HepG2 (cell line): ENCODE results near the gene MAP1LC3A. TPM values are rescaled to one million over a fixed set of nuclear protein-coding genes. Genes with fewer than 3 reads are reported as not detected.

Experiments
- ATAC-seq: fragments of 200-7000 bp; cut with Tn5 transposase; 3 replicates; pipeline ENCODE4 v1.9.1; 2020; ENCODE audit warnings: mild to moderate bottlenecking, moderate library complexity
- BruUV-seq: library from RNA; stranded (reverse); fragments of 400-500 nt; replicated peaks from 2 replicates; lab custom pipeline; 2021; lab: Mats Ljungman, UMichigan
- CTCF ChIA-PET: fragments of 300-600 bp; formaldehyde crosslinking; extraction: SDS; loops from one replicate; lab custom pipeline; 2021; ENCODE audit warnings: low total read pairs, inconsistent platforms, low intra/inter-chr PET ratio; lab: Yijun Ruan, JAX
- POLR2A ChIA-PET: fragments of 350-600 bp; sonication (Branson Sonifier 250); formaldehyde crosslinking; loops from one replicate; lab custom pipeline; 2020; ENCODE audit warnings: antibody characterized with exemption, inconsistent platforms; lab: Yijun Ruan, JAX
- DNase-seq: peaks from one replicate; pipeline ENCODE4 v3.0.0-alpha.2; 2015; ENCODE audit warnings: low spot score
- FAIRE-seq: peaks from 3 replicates; lab custom pipeline; 2011; peaks lifted over from hg19 to GRCh38; lab: Jason Lieb, UNC
- H2AFZ ChIP-seq: one replicate; pipeline ENCODE4 v1.6.1; 2011; ENCODE audit warnings: low read length, inconsistent platforms
- H3K27ac ChIP-seq: fragments of 300-600 bp; 3 replicates; pipeline ENCODE4 v1.8.0; 2011; ENCODE audit warnings: mixed run types, mild to moderate bottlenecking, mixed read lengths, low read length, inconsistent platforms; ENCODE audit not compliant: insufficient read depth; ENCODE audit errors: extremely low read length
- H3K27me3 ChIP-seq, 2 experiments: fragments of 200-600 bp in 1 of 2; 2 replicates in 1 of 2; 3 replicates in 1 of 2; pipeline versions ENCODE4 v1.6.0 to v1.8.0; 2011; ENCODE audit warnings: low read length in 2 of 2, mild to moderate bottlenecking in 2 of 2, moderate library complexity in 2 of 2, inconsistent platforms in 1 of 2; ENCODE audit not compliant: insufficient read depth in 2 of 2, control insufficient read depth in 1 of 2
- H3K36me3 ChIP-seq, 2 experiments: fragments of 200-600 bp in 1 of 2; replicated peaks in 1 of 2; 2 replicates in 1 of 2; 3 replicates in 1 of 2; pipeline versions ENCODE4 v1.5.1 to v1.8.0; 2011; ENCODE audit warnings: low read length in 2 of 2, inconsistent platforms in 1 of 2; ENCODE audit not compliant: insufficient read depth in 2 of 2, control insufficient read depth in 1 of 2
- H3K4me1 ChIP-seq: 2 replicates; pipeline ENCODE4 v1.5.1; 2012; ENCODE audit warnings: low read length, inconsistent platforms; ENCODE audit not compliant: insufficient read depth
- H3K4me2 ChIP-seq: 2 replicates; pipeline ENCODE4 v1.6.0; 2011; ENCODE audit warnings: low read depth, low read length, inconsistent platforms
- H3K4me3 ChIP-seq, 3 experiments: fragments of 200-600 bp in 1 of 3; sonication (generic), shearing (Covaris generic) in 1 of 3; replicated peaks in 1 of 3; 2 replicates each; pipeline ENCODE4 v1.5.1; 2011 to 2016; ENCODE audit warnings: low read length in 3 of 3, inconsistent platforms in 2 of 3, low read depth in 2 of 3, mild to moderate bottlenecking in 2 of 3, control low read depth in 1 of 3, mixed read lengths in 1 of 3; ENCODE audit not compliant: insufficient read depth in 1 of 3
- H3K79me2 ChIP-seq: one replicate; pipeline ENCODE4 v1.6.1; 2011; ENCODE audit warnings: low read length, inconsistent platforms; ENCODE audit not compliant: insufficient read depth
- H3K9ac ChIP-seq: 2 replicates; pipeline ENCODE4 v1.6.0; 2011; ENCODE audit warnings: mild to moderate bottlenecking, low read depth, low read length, inconsistent platforms; ENCODE audit not compliant: insufficient read depth
- H3K9me3 ChIP-seq: 2 replicates; pipeline ENCODE4 v1.5.1; 2012; ENCODE audit warnings: mild to moderate bottlenecking, low read length
- H4K20me1 ChIP-seq: 2 replicates; pipeline ENCODE4 v1.6.0; 2011; ENCODE audit warnings: inconsistent platforms, mild to moderate bottlenecking, low read length, moderate library complexity; ENCODE audit not compliant: insufficient read depth
- ZBTB42 ChIP-seq: sonication (generic); formaldehyde crosslinking; IDR thresholded peaks from 2 replicates; pipeline ENCODE4 v1.5.0; 2020; ENCODE audit warnings: mild to moderate bottlenecking, missing genetic modification reagents
- ZNF619 ChIP-seq: sonication (generic); formaldehyde crosslinking; IDR thresholded peaks from 2 replicates; pipeline ENCODE4 v1.4.0; 2020; ENCODE audit warnings: mild to moderate bottlenecking, missing genetic modification reagents
- WGBS: methylation state at CpG from one replicate; pipeline ENCODE4 v1.1.6; 2017; ENCODE audit warnings: low lambda C conversion rate; 5-methylcytosine and 5-hydroxymethylcytosine counted together
- in situ Hi-C: cut with HindIII; loops from 2 replicates; pipeline ENCODE4 v1.10.0; 2017; ENCODE audit warnings: low pct_unique_long_range_greater_than_20kb; ENCODE audit not compliant: extremely low pct_ligation_motif_present
- intact Hi-C: fragments of 100-400 bp; cut with micrococcal nuclease; formaldehyde crosslinking; loops from one replicate; pipeline ENCODE4 v1.10.0; 2022; ENCODE audit not compliant: unreplicated experiment
- polyA plus RNA-seq, 8 experiments: library from polyadenylated mRNA; depleted of rRNA in 3 of 8; stranded (reverse) in 7 of 8; unstranded in 1 of 8; fragments of >200 nt; fragmentation: Illumina TruSeq in 4 of 8; extraction: Trizol in 4 of 8; gene quantifications; 2 replicates each; pipeline versions ENCODE4 v1.2.1 to v1.2.3, GENCODE V29; 2011 to 2016; ENCODE audit warnings: low read depth in 4 of 8, missing spikeins in 1 of 8, mixed read lengths in 1 of 8; ENCODE audit not compliant: insufficient read depth in 1 of 8
- total RNA-seq, 5 experiments: library from RNA; depleted of rRNA; stranded (reverse); fragments of >200 nt; fragmentation: Illumina TruSeq; extraction: Trizol; gene quantifications; 2 replicates each; pipeline ENCODE4 v1.2.3, GENCODE V29; 2016; ENCODE audit warnings: low read depth in 1 of 5
- TF ChIP-seq, protein P1 (sequence below): sonication (generic); formaldehyde crosslinking; IDR thresholded peaks from 2 replicates; pipeline ENCODE4 v1.4.0; 2020; ENCODE audit warnings: missing genetic modification reagents, borderline replicate concordance
- TF ChIP-seq, protein P2 (sequence below): sonication (generic); formaldehyde crosslinking; IDR thresholded peaks from 2 replicates; pipeline ENCODE4 v1.8.0; 2023; ENCODE audit warnings: mild to moderate bottlenecking, missing genetic modification reagents
- TF ChIP-seq, protein P3 (sequence below): sonication (generic); formaldehyde crosslinking; IDR thresholded peaks from 2 replicates; pipeline ENCODE4 v1.5.0; 2020; ENCODE audit warnings: missing genetic modification reagents

The MAP1LC3A gene
- total and polyA plus RNA-seq, 2 of the 13 experiments (the other 11 are each of a cell fraction or from before 2014, with no cell fraction given): not detected

DNA sequence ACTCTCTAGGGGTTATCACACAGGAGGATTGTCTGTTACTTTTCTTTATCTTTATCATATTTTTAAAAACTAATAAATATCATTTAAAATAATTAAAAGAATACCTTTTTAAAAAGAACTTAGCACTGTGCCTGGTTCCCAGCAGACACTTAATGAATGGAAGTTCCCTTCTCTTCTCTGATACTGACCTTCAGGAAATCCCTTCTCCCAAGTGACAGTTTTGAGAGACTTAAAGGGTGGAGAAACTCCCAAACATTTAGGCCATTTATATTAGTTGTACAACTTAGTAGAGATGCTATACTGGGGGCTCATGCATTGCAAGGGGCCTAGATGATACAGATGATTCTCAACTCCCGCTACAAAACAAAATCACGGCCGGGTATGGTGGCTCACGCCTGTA is 18.5 kb downstream of the MAP1LC3A start:
- no peak for DNase-seq
- H2AFZ ChIP-seq: no peak overlapping the region
- no peak overlapping the region for H3K9ac ChIP-seq
- intact Hi-C loops: no loop called here
- POLR2A ChIA-PET: no interaction called here
- H3K4me2 ChIP-seq: no peak overlapping the region
- no peak overlapping the region for H3K4me3 ChIP-seq
- TF ChIP-seq, protein P1, sequence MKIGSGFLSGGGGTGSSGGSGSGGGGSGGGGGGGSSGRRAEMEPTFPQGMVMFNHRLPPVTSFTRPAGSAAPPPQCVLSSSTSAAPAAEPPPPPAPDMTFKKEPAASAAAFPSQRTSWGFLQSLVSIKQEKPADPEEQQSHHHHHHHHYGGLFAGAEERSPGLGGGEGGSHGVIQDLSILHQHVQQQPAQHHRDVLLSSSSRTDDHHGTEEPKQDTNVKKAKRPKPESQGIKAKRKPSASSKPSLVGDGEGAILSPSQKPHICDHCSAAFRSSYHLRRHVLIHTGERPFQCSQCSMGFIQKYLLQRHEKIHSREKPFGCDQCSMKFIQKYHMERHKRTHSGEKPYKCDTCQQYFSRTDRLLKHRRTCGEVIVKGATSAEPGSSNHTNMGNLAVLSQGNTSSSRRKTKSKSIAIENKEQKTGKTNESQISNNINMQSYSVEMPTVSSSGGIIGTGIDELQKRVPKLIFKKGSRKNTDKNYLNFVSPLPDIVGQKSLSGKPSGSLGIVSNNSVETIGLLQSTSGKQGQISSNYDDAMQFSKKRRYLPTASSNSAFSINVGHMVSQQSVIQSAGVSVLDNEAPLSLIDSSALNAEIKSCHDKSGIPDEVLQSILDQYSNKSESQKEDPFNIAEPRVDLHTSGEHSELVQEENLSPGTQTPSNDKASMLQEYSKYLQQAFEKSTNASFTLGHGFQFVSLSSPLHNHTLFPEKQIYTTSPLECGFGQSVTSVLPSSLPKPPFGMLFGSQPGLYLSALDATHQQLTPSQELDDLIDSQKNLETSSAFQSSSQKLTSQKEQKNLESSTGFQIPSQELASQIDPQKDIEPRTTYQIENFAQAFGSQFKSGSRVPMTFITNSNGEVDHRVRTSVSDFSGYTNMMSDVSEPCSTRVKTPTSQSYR (CRISPR knock-in tag): no peak
- no peak for TF ChIP-seq ZBTB42 (CRISPR knock-in tag)
- TF ChIP-seq, protein P2, sequence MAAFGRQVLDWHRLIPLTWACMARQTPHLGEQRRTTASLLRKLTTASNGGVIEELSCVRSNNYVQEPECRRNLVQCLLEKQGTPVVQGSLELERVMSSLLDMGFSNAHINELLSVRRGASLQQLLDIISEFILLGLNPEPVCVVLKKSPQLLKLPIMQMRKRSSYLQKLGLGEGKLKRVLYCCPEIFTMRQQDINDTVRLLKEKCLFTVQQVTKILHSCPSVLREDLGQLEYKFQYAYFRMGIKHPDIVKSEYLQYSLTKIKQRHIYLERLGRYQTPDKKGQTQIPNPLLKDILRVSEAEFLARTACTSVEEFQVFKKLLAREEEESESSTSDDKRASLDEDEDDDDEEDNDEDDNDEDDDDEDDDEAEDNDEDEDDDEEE (CRISPR knock-in tag): no peak
- no peak for TF ChIP-seq ZNF619
- TF ChIP-seq, protein P3, sequence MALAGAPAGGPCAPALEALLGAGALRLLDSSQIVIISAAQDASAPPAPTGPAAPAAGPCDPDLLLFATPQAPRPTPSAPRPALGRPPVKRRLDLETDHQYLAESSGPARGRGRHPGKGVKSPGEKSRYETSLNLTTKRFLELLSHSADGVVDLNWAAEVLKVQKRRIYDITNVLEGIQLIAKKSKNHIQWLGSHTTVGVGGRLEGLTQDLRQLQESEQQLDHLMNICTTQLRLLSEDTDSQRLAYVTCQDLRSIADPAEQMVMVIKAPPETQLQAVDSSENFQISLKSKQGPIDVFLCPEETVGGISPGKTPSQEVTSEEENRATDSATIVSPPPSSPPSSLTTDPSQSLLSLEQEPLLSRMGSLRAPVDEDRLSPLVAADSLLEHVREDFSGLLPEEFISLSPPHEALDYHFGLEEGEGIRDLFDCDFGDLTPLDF (CRISPR knock-in tag): no peak
- TF ChIP-seq, all 625 proteins: peak for 0
- Histone ChIP-seq H3K9me3 (no peaks in the 10 kb centered on the region), H3K27ac (no peak overlapping the region), H3K36me3 (peaks cover 25 to 65% of the 10 kb centered on the region in 2 experiments), H3K79me2 (no peaks in the 10 kb centered on the region), H3K4me1 (no peaks in the 10 kb centered on the region), H3K27me3 (no peaks in the 10 kb centered on the region), H4K20me1 (no peaks in the 10 kb centered on the region)
- ATAC-seq (no peak), FAIRE-seq (no peak)
- BruUV-seq: no TSS peak
- CTCF ChIA-PET: no interaction called here
- 98% methylated on average over 4 of the region's 4 CpGs for WGBS
- in situ Hi-C loops: loop anchor here (10.0 kb wide), 1 partner anchor 198 kb away; no protein-coding TSS in a partner anchor
